ENCODE data around the gene ARHGAP32. TPM values are rescaled to one million over a fixed set of nuclear protein-coding genes. Genes with fewer than 3 reads are reported as not detected.

ARHGAP32 gene
- total RNA-seq, 4 donors from 2014 or later = 13.5 to 21.9 (median 20.2) TPM

- H3K9me3 ChIP-seq = no peaks in the 10 kb centered on the region
- no peak for DNase-seq
- no peak overlapping the region for H3K4me3 ChIP-seq (replicated peaks in 1 of 3)
- intact Hi-C loops (cut with DNase I) = no loop called here
- no peak overlapping the region for H3K27ac ChIP-seq
- no peaks in the 10 kb centered on the region for H3K4me1 ChIP-seq
- H3K36me3 ChIP-seq = no peaks in the 10 kb centered on the region
- H3K27me3 ChIP-seq = no peaks in the 10 kb centered on the region
- 65 to 84% methylated on average over 2 of the region's 2 CpGs for WGBS, 2 donors
- TF ChIP-seq POLR2A (IDR thresholded peaks at IDR 0.05) = no peak
- TF ChIP-seq CTCF (IDR thresholded peaks at IDR 0.05) = no peak
Observed at GRCh38 chr11:129223701-129224149, 31.6 kb upstream of the ARHGAP32 start.

DNA sequence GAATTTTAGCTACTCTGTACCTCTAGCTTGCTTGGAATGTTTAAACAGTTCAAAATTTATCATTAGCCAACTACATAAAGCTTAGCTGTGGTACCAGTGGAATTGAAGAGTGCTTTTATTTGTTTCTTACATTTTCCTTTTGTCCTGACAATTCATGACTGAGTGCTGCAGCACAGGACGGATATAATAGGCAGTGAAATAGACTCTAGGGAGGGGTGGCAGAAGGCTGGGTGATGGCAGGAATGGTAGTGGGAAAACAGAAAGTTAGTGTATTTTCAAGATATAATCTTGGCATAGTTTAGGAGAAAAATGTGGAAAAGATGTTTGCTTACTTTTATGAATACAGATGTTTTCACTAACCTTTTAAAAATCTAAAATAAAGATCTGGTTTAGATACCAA lies 31.1 kb upstream of the ARHGAP32 start:
- no peak for TF ChIP-seq POLR2A (IDR thresholded peaks at IDR 0.05)
- TF ChIP-seq CTCF (IDR thresholded peaks at IDR 0.05) = no peak

DNA sequence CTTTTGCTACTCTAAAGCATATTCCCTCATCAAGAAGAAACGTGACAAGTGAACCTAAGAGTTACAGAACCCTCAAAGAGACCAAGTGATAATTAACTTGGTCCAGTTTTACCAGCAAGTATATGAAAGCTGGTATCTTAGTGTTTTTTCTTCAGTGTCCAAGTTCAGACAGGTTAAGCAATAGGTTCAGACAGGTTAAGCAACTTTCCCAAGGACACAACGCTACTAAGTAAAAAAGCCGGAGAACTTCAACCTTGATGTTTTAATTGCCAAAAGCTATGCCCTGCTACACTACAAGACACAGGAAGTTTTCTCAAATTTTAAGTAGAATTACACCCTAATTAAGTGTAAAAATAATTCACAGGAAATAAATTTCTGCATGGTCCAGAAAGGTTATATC lies 30.0 kb upstream of the ARHGAP32 start:
- Histone ChIP-seq H3K4me3 (replicated peaks in 1 of 3) (no peak overlapping the region), H3K36me3 (no peaks in the 10 kb centered on the region), H3K9me3 (no peaks in the 10 kb centered on the region), H3K27me3 (no peaks in the 10 kb centered on the region), H3K27ac (no peak overlapping the region), H3K4me1 (no peaks in the 10 kb centered on the region)
- no peak for DNase-seq
- WGBS, 2 donors = 94 to 96% methylated on average over 3 of the region's 3 CpGs
- intact Hi-C loops (cut with DNase I) = no loop called here
- TF ChIP-seq POLR2A (IDR thresholded peaks at IDR 0.05) = no peak
- TF ChIP-seq CTCF (IDR thresholded peaks at IDR 0.05) = no peak

More for the DNA sequence above, 31.1 kb upstream of the ARHGAP32 start:
- Histone ChIP-seq H3K9me3 (no peaks in the 10 kb centered on the region), H3K27ac (no peak overlapping the region), H3K4me1 (no peaks in the 10 kb centered on the region), H3K4me3 (replicated peaks in 1 of 3) (no peak overlapping the region), H3K36me3 (no peaks in the 10 kb centered on the region), H3K27me3 (no peaks in the 10 kb centered on the region)
- intact Hi-C loops (cut with DNase I) = no loop called here
- WGBS, 2 donors = 80% methylated on average over 1 of the region's 1 CpG
- DNase-seq = no peak

- DNase-seq = no peak
- H3K4me1 ChIP-seq = no peaks in the 10 kb centered on the region
- no peak for TF ChIP-seq POLR2A (IDR thresholded peaks at IDR 0.05)
- no peak for TF ChIP-seq CTCF (IDR thresholded peaks at IDR 0.05)
- H3K9me3 ChIP-seq = no peaks in the 10 kb centered on the region
- WGBS, 2 donors = 81 to 82% methylated on average over 8 of the region's 8 CpGs
- no peaks in the 10 kb centered on the region for H3K36me3 ChIP-seq
- no peak overlapping the region for H3K4me3 ChIP-seq (replicated peaks in 1 of 3)
- no peaks in the 10 kb centered on the region for H3K27me3 ChIP-seq
- no peak overlapping the region for H3K27ac ChIP-seq
- intact Hi-C loops (cut with DNase I) = no loop called here
Observed at GRCh38 chr11:129215506-129216245, 23.6 kb upstream of the ARHGAP32 start.

DNA sequence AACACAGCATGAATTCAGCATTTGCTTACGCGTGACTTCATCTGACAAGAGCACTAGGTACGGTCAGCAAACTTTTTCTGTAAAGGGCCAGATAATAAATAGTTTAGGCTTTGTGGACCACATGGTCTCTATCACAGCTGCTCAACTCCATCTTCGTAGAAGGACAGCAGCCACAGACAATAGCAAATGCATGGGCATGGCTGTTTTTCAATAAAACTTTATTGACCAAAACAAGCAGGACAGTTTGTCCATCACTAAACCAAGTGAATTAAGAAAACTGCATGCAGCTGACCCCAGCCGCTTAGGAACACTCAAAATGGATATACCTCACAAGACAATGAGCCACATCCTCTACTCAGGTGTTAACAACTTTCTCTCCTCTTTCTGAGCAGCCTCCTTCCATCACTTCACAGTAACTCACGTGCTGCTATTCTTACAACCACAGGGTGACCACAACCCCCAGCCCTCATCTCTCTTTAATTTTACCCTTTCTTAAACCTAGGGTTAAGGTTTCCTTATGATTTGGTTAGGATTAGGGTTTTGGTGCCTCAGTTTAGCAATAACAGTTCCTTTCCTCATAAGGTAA lies 22.7 kb upstream of the ARHGAP32 start:
- H3K9me3 ChIP-seq = no peaks in the 10 kb centered on the region
- no peak for DNase-seq
- no peak overlapping the region for H3K27ac ChIP-seq
- no peaks in the 10 kb centered on the region for H3K36me3 ChIP-seq
- 95 to 98% methylated on average over 6 of the region's 6 CpGs for WGBS, 2 donors
- no peaks in the 10 kb centered on the region for H3K27me3 ChIP-seq
- H3K4me3 ChIP-seq (replicated peaks in 1 of 3) = no peak overlapping the region
- intact Hi-C loops (cut with DNase I) = no loop called here
- TF ChIP-seq POLR2A (IDR thresholded peaks at IDR 0.05) = no peak
- no peak for TF ChIP-seq CTCF (IDR thresholded peaks at IDR 0.05)
- peaks cover 0 to 3% of the 10 kb centered on the region in 2 donors for H3K4me1 ChIP-seq

Data from thyroid gland (tissue), 4 donors.